ENCODE data around the gene IGF1.

The IGF1 gene

DNA sequence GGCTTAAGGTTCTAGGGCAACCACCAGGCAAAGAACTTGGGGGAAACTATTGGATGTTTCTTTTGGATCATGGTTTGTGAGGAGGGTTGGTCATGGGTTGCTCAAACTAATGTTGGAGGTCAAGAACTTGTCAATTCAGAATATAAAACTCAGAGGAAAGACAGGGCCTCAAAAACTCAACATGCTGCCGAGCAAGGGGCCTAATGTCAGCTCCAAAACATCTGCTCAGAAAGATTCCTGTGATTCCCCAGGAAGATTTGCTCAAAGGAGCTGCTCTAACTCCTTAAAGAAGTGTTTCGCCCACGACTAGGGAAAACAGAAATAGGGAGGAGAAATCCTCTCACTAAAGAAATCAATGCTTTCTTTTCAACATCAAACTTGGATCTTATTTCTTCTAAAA is 3.7 kb upstream of the IGF1 start:
- Histone ChIP-seq H3K9ac (ENCODE audit: low read depth, low read length, poor library complexity) (no peak overlapping the region), H4K8ac (ENCODE audit: low read depth, low read length) (no peak overlapping the region), H3K36me3 (replicated peaks in 1 of 2; ENCODE audit: control insufficient read depth in 2 of 2, insufficient read depth in 2 of 2, low read length in 2 of 2) (no peaks in the 10 kb centered on the region), H3K4me2 (ENCODE audit: insufficient read depth, low read length, poor library complexity, severe bottlenecking) (no peak overlapping the region), H2BK120ac (ENCODE audit: low read depth, low read length) (no peak overlapping the region), H3K14ac (ENCODE audit: low read length) (no peak overlapping the region), H3K79me1 (ENCODE audit: low read depth, low read length) (no peaks in the 10 kb centered on the region), H3K9me3 (replicated peaks in 1 of 2; ENCODE audit: control insufficient read depth in 2 of 2, insufficient read depth in 1 of 2, low read depth in 1 of 2, low read length in 2 of 2) (no peaks in the 10 kb centered on the region), H3K23ac (ENCODE audit: low read depth, low read length, poor library complexity) (no peak overlapping the region), H3K27me3 (ENCODE audit: control insufficient read depth in 3 of 3, insufficient read depth in 3 of 3, low read depth in 1 of 3, low read length in 3 of 3) (no peaks in the 10 kb centered on the region), H3K4ac (ENCODE audit: low read length) (no peak overlapping the region), H2BK12ac (ENCODE audit: low read length) (no peak overlapping the region), H2AFZ (ENCODE audit: low read length) (no peak overlapping the region), H2BK15ac (ENCODE audit: low read length) (no peak overlapping the region), H4K91ac (ENCODE audit: low read depth, low read length, poor library complexity) (no peak overlapping the region), H2AK5ac (ENCODE audit: low read depth, low read length) (no peak overlapping the region), H3K4me3 (ENCODE audit: low read length in 2 of 2) (no peak overlapping the region), H3K27ac (replicated peaks; ENCODE audit: low read length) (no peak overlapping the region), H3K18ac (ENCODE audit: low read length) (no peak overlapping the region), H3K4me1 (ENCODE audit: control insufficient read depth in 2 of 2, insufficient read depth in 1 of 2, low read depth in 1 of 2, low read length in 2 of 2) (peaks cover 0 to 3% of the 10 kb centered on the region in 2 donors), H2BK5ac (ENCODE audit: low read length) (no peak overlapping the region)
- WGBS, 2 donors (ENCODE audit: extremely low coverage in 2 of 2, insufficient read length in 2 of 2, insufficient replicate concordance in 1 of 2): no CpG with 5 or more reads among the region's 3 CpGs
- no peak for DNase-seq (ENCODE audit: low spot score)

DNA sequence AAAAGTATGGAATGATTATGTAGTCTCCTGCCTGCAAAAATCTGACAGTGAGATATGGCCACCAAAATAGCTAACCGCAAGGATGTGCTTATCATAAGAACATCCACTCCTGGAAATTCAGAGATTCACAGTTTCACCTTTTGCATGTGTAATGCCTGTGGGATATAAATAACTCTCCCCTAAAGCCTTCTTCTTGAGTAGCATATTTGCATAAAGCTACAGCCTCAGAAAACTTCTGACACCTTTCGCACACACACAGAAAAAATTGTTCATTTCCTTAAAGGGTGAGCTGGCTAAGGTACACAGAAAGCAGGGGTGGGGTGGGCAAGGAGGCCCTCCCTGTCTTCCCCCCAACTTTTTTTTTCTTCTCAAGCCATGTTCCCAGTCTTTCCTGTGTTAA is 3.1 kb upstream of the IGF1 start:
- Histone ChIP-seq H3K9ac (ENCODE audit: low read depth, low read length, poor library complexity) (no peak overlapping the region), H3K23ac (ENCODE audit: low read depth, low read length, poor library complexity) (no peak overlapping the region), H2BK15ac (ENCODE audit: low read length) (no peak overlapping the region), H2BK5ac (ENCODE audit: low read length) (no peak overlapping the region), H4K8ac (ENCODE audit: low read depth, low read length) (no peak overlapping the region), H3K36me3 (replicated peaks in 1 of 2; ENCODE audit: control insufficient read depth in 2 of 2, insufficient read depth in 2 of 2, low read length in 2 of 2) (no peaks in the 10 kb centered on the region), H3K9me3 (replicated peaks in 1 of 2; ENCODE audit: control insufficient read depth in 2 of 2, insufficient read depth in 1 of 2, low read depth in 1 of 2, low read length in 2 of 2) (no peaks in the 10 kb centered on the region), H3K4me2 (ENCODE audit: insufficient read depth, low read length, poor library complexity, severe bottlenecking) (no peak overlapping the region), H2AK5ac (ENCODE audit: low read depth, low read length) (no peak overlapping the region), H3K27ac (replicated peaks; ENCODE audit: low read length) (no peak overlapping the region), H3K4ac (ENCODE audit: low read length) (no peak overlapping the region), H4K91ac (ENCODE audit: low read depth, low read length, poor library complexity) (no peak overlapping the region), H3K27me3 (ENCODE audit: control insufficient read depth in 3 of 3, insufficient read depth in 3 of 3, low read depth in 1 of 3, low read length in 3 of 3) (no peaks in the 10 kb centered on the region), H3K4me3 (ENCODE audit: low read length in 2 of 2) (no peak overlapping the region), H3K18ac (ENCODE audit: low read length) (no peak overlapping the region), H3K14ac (ENCODE audit: low read length) (no peak overlapping the region), H3K4me1 (ENCODE audit: control insufficient read depth in 2 of 2, insufficient read depth in 1 of 2, low read depth in 1 of 2, low read length in 2 of 2) (peaks cover 0 to 8% of the 10 kb centered on the region in 2 donors), H2BK120ac (ENCODE audit: low read depth, low read length) (no peak overlapping the region), H2AFZ (ENCODE audit: low read length) (no peak overlapping the region), H3K79me1 (ENCODE audit: low read depth, low read length) (no peaks in the 10 kb centered on the region), H2BK12ac (ENCODE audit: low read length) (no peak overlapping the region)
- WGBS, 2 donors (ENCODE audit: extremely low coverage in 2 of 2, insufficient read length in 2 of 2, insufficient replicate concordance in 1 of 2): no CpG with 5 or more reads among the region's 2 CpGs
- no peak for DNase-seq (ENCODE audit: low spot score)

DNA sequence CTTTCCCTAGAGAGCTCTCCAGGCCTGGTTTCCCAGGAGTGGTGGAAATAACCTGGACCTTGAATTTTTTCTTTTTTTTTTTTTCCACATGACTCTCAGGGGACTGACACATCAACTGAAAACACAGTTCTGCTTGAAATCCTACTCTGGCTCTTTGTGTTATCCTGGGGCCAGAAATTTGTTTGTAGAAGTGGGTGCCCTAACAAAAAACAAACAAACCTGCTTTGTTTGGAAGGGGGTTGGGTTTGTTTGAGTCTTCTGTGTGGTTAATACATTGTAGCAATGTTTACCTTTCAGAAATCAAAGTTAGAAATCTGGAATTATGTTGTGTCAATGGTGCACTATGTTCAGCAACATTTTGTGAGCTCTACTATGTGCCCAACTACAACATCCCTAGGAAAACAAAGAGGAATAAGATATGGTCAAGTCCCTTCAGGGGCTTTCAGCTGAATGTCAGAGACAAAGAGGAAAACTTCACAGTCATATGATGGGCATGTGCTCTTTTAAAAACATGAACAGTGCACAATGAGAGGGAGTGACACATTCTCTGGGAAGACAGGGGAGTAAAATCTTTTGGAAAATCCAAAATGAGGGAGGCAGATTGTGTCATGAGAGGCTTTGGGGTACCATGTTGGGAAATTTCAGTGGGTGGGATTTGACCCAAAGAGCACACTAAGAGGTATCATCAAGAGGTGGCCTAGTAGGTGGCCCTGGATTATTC is 1.5 kb upstream of the IGF1 start:
- Histone ChIP-seq H3K14ac (ENCODE audit: low read length) (no peak overlapping the region), H3K79me1 (ENCODE audit: low read depth, low read length) (no peaks in the 10 kb centered on the region), H3K23ac (ENCODE audit: low read depth, low read length, poor library complexity) (no peak overlapping the region), H3K36me3 (replicated peaks in 1 of 2; ENCODE audit: control insufficient read depth in 2 of 2, insufficient read depth in 2 of 2, low read length in 2 of 2) (no peaks in the 10 kb centered on the region), H3K4me3 (ENCODE audit: low read length in 2 of 2) (no peak overlapping the region), H3K18ac (ENCODE audit: low read length) (no peak overlapping the region), H3K4me1 (ENCODE audit: control insufficient read depth in 2 of 2, insufficient read depth in 1 of 2, low read depth in 1 of 2, low read length in 2 of 2) (peaks cover 0 to 10% of the 10 kb centered on the region in 2 donors), H2AK5ac (ENCODE audit: low read depth, low read length) (no peak overlapping the region), H3K27me3 (ENCODE audit: control insufficient read depth in 3 of 3, insufficient read depth in 3 of 3, low read depth in 1 of 3, low read length in 3 of 3) (no peaks in the 10 kb centered on the region), H3K4me2 (ENCODE audit: insufficient read depth, low read length, poor library complexity, severe bottlenecking) (no peak overlapping the region), H2BK12ac (ENCODE audit: low read length) (no peak overlapping the region), H3K4ac (ENCODE audit: low read length) (no peak overlapping the region), H2BK5ac (ENCODE audit: low read length) (no peak overlapping the region), H3K9me3 (replicated peaks in 1 of 2; ENCODE audit: control insufficient read depth in 2 of 2, insufficient read depth in 1 of 2, low read depth in 1 of 2, low read length in 2 of 2) (no peaks in the 10 kb centered on the region), H4K8ac (ENCODE audit: low read depth, low read length) (no peak overlapping the region), H4K91ac (ENCODE audit: low read depth, low read length, poor library complexity) (no peak overlapping the region), H3K9ac (ENCODE audit: low read depth, low read length, poor library complexity) (no peak overlapping the region), H2BK120ac (ENCODE audit: low read depth, low read length) (no peak overlapping the region), H2BK15ac (ENCODE audit: low read length) (no peak overlapping the region), H2AFZ (ENCODE audit: low read length) (no peak overlapping the region), H3K27ac (replicated peaks; ENCODE audit: low read length) (no peak overlapping the region)
- no peak for DNase-seq (ENCODE audit: low spot score)

DNA sequence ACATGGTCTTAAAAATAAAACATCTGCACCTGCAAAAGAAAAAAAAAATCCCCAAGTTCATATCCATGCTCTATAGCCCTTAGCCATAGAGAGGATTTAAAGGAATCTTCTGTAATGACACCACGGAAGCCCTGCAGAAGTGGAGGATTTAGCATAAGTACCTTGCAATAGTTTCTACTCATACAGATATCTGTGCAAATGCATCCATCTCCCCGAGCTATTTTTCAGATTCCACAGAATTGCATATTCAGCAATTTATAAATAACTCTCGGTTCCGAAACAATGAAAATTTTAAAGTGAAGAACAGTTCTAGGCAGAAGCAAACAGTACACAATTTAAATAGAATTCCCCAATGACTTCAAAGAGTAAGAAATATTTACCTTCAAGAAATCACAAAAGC is 424 bp downstream of the IGF1 start:
- no peaks in the 10 kb centered on the region for H3K79me1 ChIP-seq (ENCODE audit: low read depth, low read length)
- no peaks in the 10 kb centered on the region for H3K9me3 ChIP-seq (replicated peaks in 1 of 2; ENCODE audit: control insufficient read depth in 2 of 2, insufficient read depth in 1 of 2, low read depth in 1 of 2, low read length in 2 of 2)
- no peaks in the 10 kb centered on the region for H3K27me3 ChIP-seq (ENCODE audit: control insufficient read depth in 3 of 3, insufficient read depth in 3 of 3, low read depth in 1 of 3, low read length in 3 of 3)
- DNase-seq (ENCODE audit: low spot score): no peak
- no peak overlapping the region for H4K91ac ChIP-seq (ENCODE audit: low read depth, low read length, poor library complexity)
- H2BK12ac ChIP-seq (ENCODE audit: low read length): no peak overlapping the region
- H3K9ac ChIP-seq (ENCODE audit: low read depth, low read length, poor library complexity): no peak overlapping the region
- no peak overlapping the region for H3K4ac ChIP-seq (ENCODE audit: low read length)
- H3K27ac ChIP-seq (replicated peaks; ENCODE audit: low read length): no peak overlapping the region
- H3K4me1 ChIP-seq (ENCODE audit: control insufficient read depth in 2 of 2, insufficient read depth in 1 of 2, low read depth in 1 of 2, low read length in 2 of 2): peaks cover 0 to 10% of the 10 kb centered on the region in 2 donors
- H2BK120ac ChIP-seq (ENCODE audit: low read depth, low read length): no peak overlapping the region
- no peak overlapping the region for H2BK15ac ChIP-seq (ENCODE audit: low read length)
- no peak overlapping the region for H4K8ac ChIP-seq (ENCODE audit: low read depth, low read length)
- no peak overlapping the region for H2AFZ ChIP-seq (ENCODE audit: low read length)
- no peak overlapping the region for H3K18ac ChIP-seq (ENCODE audit: low read length)
- H3K14ac ChIP-seq (ENCODE audit: low read length): no peak overlapping the region
- no peak overlapping the region for H2AK5ac ChIP-seq (ENCODE audit: low read depth, low read length)
- no peak overlapping the region for H3K23ac ChIP-seq (ENCODE audit: low read depth, low read length, poor library complexity)
- H3K4me3 ChIP-seq (ENCODE audit: low read length in 2 of 2): no peak overlapping the region
- H3K4me2 ChIP-seq (ENCODE audit: insufficient read depth, low read length, poor library complexity, severe bottlenecking): no peak overlapping the region
- H3K36me3 ChIP-seq (replicated peaks in 1 of 2; ENCODE audit: control insufficient read depth in 2 of 2, insufficient read depth in 2 of 2, low read length in 2 of 2): no peaks in the 10 kb centered on the region
- no peak overlapping the region for H2BK5ac ChIP-seq (ENCODE audit: low read length)
- WGBS, 2 donors (ENCODE audit: extremely low coverage in 2 of 2, insufficient read length in 2 of 2, insufficient replicate concordance in 1 of 2): no CpG with 5 or more reads among the region's 4 CpGs
